OCI-LY3 (cell line): ENCODE results near the gene LIMS4.
"Not testable (repeated sequence)": the region's sequence is repeated elsewhere in the genome, so short reads cannot be mapped to it uniquely, and the experiment has no call there.

ENCODE experiments used
- EZH2phosphoT487 ChIP-seq: fragments of 200-600 bp; shearing (Covaris generic); IDR thresholded peaks from 2 replicates; pipeline ENCODE4 v1.6.1; 2018; ENCODE audit warnings: antibody characterized with exemption, mixed run types, low read depth
- TF ChIP-seq, protein P1 (sequence below): fragments of 200-600, 300-600 bp; sonication (generic); IDR thresholded peaks from 2 replicates; pipeline ENCODE4 v1.5.1; 2014; ENCODE audit warnings: antibody characterized with exemption, low read length, low read depth

DNA sequence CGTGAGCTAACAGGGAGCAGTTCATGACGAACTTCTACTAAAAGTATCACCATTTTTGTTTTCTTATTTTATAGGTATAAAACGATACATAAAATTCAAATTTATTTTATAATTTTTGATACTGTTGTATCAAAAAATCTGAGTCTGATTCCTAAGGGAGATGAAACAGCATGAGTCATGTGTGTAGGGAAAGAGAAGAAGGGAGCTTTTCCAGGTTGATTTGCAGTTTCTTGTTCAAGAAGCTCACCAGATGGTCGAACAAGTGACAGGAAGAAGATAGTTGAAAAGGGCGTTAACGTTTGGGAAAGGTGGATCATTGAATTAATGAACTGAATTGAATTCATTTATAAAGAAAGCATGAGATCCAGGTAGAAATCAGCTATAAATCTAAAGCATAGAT is 23.4 kb upstream of the LIMS4 start:
- TF ChIP-seq, protein P1, sequence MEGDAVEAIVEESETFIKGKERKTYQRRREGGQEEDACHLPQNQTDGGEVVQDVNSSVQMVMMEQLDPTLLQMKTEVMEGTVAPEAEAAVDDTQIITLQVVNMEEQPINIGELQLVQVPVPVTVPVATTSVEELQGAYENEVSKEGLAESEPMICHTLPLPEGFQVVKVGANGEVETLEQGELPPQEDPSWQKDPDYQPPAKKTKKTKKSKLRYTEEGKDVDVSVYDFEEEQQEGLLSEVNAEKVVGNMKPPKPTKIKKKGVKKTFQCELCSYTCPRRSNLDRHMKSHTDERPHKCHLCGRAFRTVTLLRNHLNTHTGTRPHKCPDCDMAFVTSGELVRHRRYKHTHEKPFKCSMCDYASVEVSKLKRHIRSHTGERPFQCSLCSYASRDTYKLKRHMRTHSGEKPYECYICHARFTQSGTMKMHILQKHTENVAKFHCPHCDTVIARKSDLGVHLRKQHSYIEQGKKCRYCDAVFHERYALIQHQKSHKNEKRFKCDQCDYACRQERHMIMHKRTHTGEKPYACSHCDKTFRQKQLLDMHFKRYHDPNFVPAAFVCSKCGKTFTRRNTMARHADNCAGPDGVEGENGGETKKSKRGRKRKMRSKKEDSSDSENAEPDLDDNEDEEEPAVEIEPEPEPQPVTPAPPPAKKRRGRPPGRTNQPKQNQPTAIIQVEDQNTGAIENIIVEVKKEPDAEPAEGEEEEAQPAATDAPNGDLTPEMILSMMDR = not testable (repeated sequence)
- TF ChIP-seq EZH2phosphoT487 = not testable (repeated sequence)
